Activated CD8-positive, alpha-beta memory T cell treated with anti-CD3 and anti-CD28 coated beads for 48 hours (primary cell): Measurements from ENCODE around the gene MICAL3.

ENCODE experiments used
- DNase-seq, 3 experiments: peaks; one replicate each; pipeline ENCODE4 v3.0.0-alpha.2; 2020; ENCODE audit warnings: low read depth in 2 of 3, low spot score in 2 of 3

MICAL3 gene

GRCh38 chr22:17804331-17805080, 219.9 kb downstream of the MICAL3 start:
- DNase-seq = no peak

GRCh38 chr22:17803609-17804270, 220.6 kb downstream of the MICAL3 start:
- DNase-seq = no peak

- no peak for DNase-seq
Measured at GRCh38 chr22:17802822-17803221, 221.5 kb downstream of the MICAL3 start.

GRCh38 chr22:17802411-17802810, 221.9 kb downstream of the MICAL3 start:
- no peak for DNase-seq

- DNase-seq = no peak
Measured at GRCh38 chr22:17797721-17798559, 226.4 kb downstream of the MICAL3 start.

- no peak for DNase-seq
Measured at GRCh38 chr22:17796695-17797094, 227.7 kb downstream of the MICAL3 start.

GRCh38 chr22:17795661-17796548, 228.5 kb downstream of the MICAL3 start:
- DNase-seq = no peak

GRCh38 chr22:17794726-17795542, 229.4 kb downstream of the MICAL3 start:
- DNase-seq = no peak

- no peak for DNase-seq
Measured at GRCh38 chr22:17792854-17793434, 231.4 kb downstream of the MICAL3 start.

GRCh38 chr22:17792299-17792698, 232.1 kb downstream of the MICAL3 start:
- DNase-seq = no peak

- no peak for DNase-seq
Measured at GRCh38 chr22:17791196-17791595, 233.2 kb downstream of the MICAL3 start.

GRCh38 chr22:17789379-17790200, 234.8 kb downstream of the MICAL3 start:
- no peak for DNase-seq

GRCh38 chr22:17788528-17789378, 235.6 kb downstream of the MICAL3 start:
- DNase-seq = no peak

- DNase-seq = no peak
Measured at GRCh38 chr22:17787716-17788330, 236.5 kb downstream of the MICAL3 start.

GRCh38 chr22:17787241-17787640, 237.1 kb downstream of the MICAL3 start:
- DNase-seq = no peak

- no peak for DNase-seq
Measured at GRCh38 chr22:17786435-17787161, 237.8 kb downstream of the MICAL3 start.
